Measurements from ENCODE around the gene YIPF2.

The YIPF2 gene

DNA sequence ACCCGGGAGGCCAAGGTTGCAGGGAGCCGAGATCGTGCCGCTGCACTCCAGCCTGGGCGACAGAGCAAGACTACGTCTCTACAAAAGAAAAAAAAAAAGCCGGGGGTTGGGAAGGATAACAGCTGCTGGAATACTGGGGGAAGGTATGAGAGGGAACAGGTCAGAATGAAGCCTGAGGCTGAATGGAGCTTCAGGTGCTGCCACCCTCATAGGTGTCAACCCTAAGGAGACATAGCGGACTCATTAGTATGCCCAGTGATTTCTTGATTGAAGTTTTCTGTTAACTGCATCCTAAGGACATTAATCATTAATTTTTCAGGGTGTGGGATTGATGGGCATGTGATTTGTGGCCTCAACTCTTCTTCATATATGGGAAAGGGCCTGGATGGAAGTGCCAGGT is 38.4 kb upstream of the YIPF2 start:
- TF ChIP-seq CTCF (IDR thresholded peaks at IDR 0.05) (no peak), ZFX (IDR thresholded peaks at IDR 0.05; ENCODE audit: borderline replicate concordance) (no peak)
- no peak overlapping the region for H3K27ac ChIP-seq

- no peak overlapping the region for H3K27ac ChIP-seq
- TF ChIP-seq CTCF (IDR thresholded peaks at IDR 0.05) (no peak), ZFX (IDR thresholded peaks at IDR 0.05; ENCODE audit: borderline replicate concordance) (no peak)
These were observed 37.0 kb upstream of the YIPF2 start for GRCh38 chr19:10965398-10965797.

- no peak overlapping the region for H3K27ac ChIP-seq
- no peak for TF ChIP-seq ZFX (IDR thresholded peaks at IDR 0.05; ENCODE audit: borderline replicate concordance)
- 0 out of 2 replicates have a peak, but pooled peaks have one; percentile 4 for TF ChIP-seq CTCF (IDR thresholded peaks at IDR 0.05)
These were observed 36.5 kb upstream of the YIPF2 start for GRCh38 chr19:10964903-10965302.

- TF ChIP-seq CTCF (IDR thresholded peaks at IDR 0.05) (no peak), ZFX (IDR thresholded peaks at IDR 0.05; ENCODE audit: borderline replicate concordance) (no peak)
- H3K27ac ChIP-seq, result no peak overlapping the region
These were observed 35.4 kb upstream of the YIPF2 start for GRCh38 chr19:10963865-10964264.

DNA sequence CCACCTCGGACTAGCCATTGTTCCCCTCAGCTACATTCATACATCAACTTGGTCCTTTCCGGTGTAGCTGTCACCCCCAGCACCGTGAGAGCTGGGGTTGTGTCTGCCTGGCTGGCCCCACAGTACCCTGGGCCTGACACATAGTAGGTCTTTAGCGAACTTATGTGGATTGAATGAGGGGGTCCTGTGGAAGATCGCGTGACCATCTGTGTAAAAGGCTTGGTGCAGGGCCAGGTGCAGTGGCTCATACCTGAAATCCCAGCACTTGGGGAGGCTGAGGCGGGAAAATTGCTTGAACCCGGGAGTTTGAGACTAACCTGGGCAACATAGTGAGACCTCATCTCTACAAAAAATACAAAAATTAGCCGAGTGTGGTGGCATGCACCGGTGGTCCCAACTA is 34.4 kb upstream of the YIPF2 start:
- no peak overlapping the region for H3K27ac ChIP-seq
- TF ChIP-seq ZFX (IDR thresholded peaks at IDR 0.05; ENCODE audit: borderline replicate concordance) (no peak), CTCF (IDR thresholded peaks at IDR 0.05) (no peak)

- peak overlapping the region; percentile 79 for H3K27ac ChIP-seq
- no peak for TF ChIP-seq CTCF (IDR thresholded peaks at IDR 0.05)
These were observed 32.8 kb upstream of the YIPF2 start for GRCh38 chr19:10961073-10961860.

DNA sequence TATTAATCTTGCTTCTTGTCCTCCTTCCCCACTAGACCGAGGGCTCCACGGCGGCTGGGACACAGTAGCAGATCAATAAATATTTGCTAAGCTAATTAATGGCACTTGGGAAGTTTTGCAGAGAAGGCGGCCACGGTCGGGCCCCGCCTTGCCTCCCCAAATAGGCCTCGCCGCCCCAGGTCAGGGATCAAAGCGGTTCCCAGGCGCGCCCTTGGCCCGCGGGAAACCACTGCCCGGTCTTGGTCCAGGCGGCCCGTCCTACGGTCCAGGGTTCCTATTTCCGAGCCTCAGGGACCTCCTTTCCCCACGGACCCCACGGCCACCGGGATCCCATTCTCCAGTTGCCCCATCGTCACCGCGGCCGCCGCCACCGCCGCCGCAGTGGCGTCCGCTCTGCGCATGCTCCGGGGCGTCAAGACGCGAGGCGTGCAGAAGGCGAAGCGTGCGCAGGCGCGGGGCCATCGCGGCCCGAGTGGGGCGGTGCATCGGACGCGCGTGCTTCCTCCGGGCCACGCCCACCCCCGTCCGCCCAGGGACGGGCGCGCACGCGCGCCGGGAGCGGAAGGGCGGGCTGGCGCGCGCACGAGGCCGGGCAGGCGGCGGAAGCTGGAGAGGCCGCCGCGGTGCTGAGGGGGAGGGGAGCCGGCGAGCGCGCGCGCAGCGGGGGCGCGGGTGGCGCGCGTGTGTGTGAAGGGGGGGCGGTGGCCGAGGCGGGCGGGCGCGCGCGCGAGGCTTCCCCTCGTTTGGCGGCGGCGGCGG is 32.1 kb upstream of the YIPF2 start, which contains the start of gene SMARCA4:
TSS of gene SMARCA4 (plus strand) at position 717 of the 759 bp plus-strand sequence. CDS start 23,122 bp downstream, outside the sequence.
- TF ChIP-seq ZFX (IDR thresholded peaks at IDR 0.05; ENCODE audit: borderline replicate concordance) (no peak), CTCF (IDR thresholded peaks at IDR 0.05) (no peak)
- H3K27ac ChIP-seq, result peak within 1 kb of the TSS; percentile 79

- peak overlapping the region; percentile 79 for H3K27ac ChIP-seq
These were observed 31.0 kb upstream of the YIPF2 start for GRCh38 chr19:10959277-10959968.

All from 22Rv1 (cell line).